GM12878 (cell line): ENCODE results near the gene NDEL1. TPM values are rescaled to one million over a fixed set of nuclear protein-coding genes. Genes with fewer than 3 reads are reported as not detected.

Experiments
- ATAC-seq: fragments of 200-7000 bp; cut with Tn5 transposase; 3 replicates; pipeline ENCODE4 v1.9.1; 2020; ENCODE audit warnings: mild to moderate bottlenecking, moderate library complexity
- BruUV-seq: library from RNA; stranded (reverse); fragments of 400-500 nt; replicated peaks from 2 replicates; lab custom pipeline; 2021; lab: Mats Ljungman, UMichigan
- CTCF ChIA-PET: fragments of 300-600 bp; sonication (Branson Sonifier 250); formaldehyde crosslinking; extraction: SDS; loops from one replicate; lab custom pipeline; 2021; ENCODE audit warnings: inconsistent platforms; lab: Yijun Ruan, JAX
- POLR2A ChIA-PET: fragments of 350-600 bp; formaldehyde crosslinking; extraction: SDS; loops from one replicate; lab custom pipeline; 2021; ENCODE audit warnings: inconsistent platforms; lab: Charles Lee
- RAD21 ChIA-PET: fragments of 300-600 bp; sonication (Branson Sonifier 250); formaldehyde crosslinking; loops from one replicate; lab custom pipeline; 2023; ENCODE audit warnings: antibody characterized with exemption; ENCODE audit not compliant: unreplicated experiment; lab: Charles Lee
- SMC1A ChIA-PET: fragments of 300-600 bp; sonication (Branson Sonifier 250); formaldehyde crosslinking; loops from one replicate; lab custom pipeline; 2023; ENCODE audit not compliant: unreplicated experiment, uncharacterized antibody; lab: Charles Lee
- DNase-seq: peaks from one replicate; pipeline ENCODE4 v3.0.0-alpha.2; 2011; ENCODE audit warnings: low read depth, low spot score
- FAIRE-seq: peaks from 3 replicates; lab custom pipeline; 2011; peaks lifted over from hg19 to GRCh38; lab: Jason Lieb, UNC
- H2AFZ ChIP-seq: 2 replicates; pipeline ENCODE4 v1.6.0; 2011; ENCODE audit warnings: low read depth, low read length, control low read depth; ENCODE audit not compliant: control insufficient read depth
- H3K27ac ChIP-seq: 2 replicates; pipeline ENCODE4 v1.5.1; 2011; ENCODE audit warnings: control low read depth; ENCODE audit not compliant: control insufficient read depth, insufficient read depth
- H3K27me3 ChIP-seq, 2 experiments: replicated peaks in 1 of 2; 2 replicates each; pipeline versions ENCODE4 v1.6.0 to v1.6.1; 2011; ENCODE audit warnings: low read length in 1 of 2; ENCODE audit not compliant: control insufficient read depth in 2 of 2, insufficient read depth in 2 of 2
- H3K36me3 ChIP-seq, 2 experiments: 2 replicates each; pipeline ENCODE4 v1.5.1; 2011; ENCODE audit warnings: low read length in 1 of 2; ENCODE audit not compliant: control insufficient read depth in 2 of 2, insufficient read depth in 2 of 2
- H3K4me1 ChIP-seq: 2 replicates; pipeline ENCODE4 v1.6.1; 2011; ENCODE audit warnings: mild to moderate bottlenecking, low read length, moderate library complexity, mixed read lengths; ENCODE audit not compliant: control insufficient read depth, insufficient read depth
- H3K4me2 ChIP-seq: 2 replicates; pipeline ENCODE4 v1.6.0; 2011; ENCODE audit warnings: control low read depth; ENCODE audit not compliant: control insufficient read depth, insufficient read depth
- H3K4me3 ChIP-seq: fragments of 200-600 bp; sonication (generic); 2 replicates; pipeline ENCODE4 v1.5.1; 2016
- H3K79me2 ChIP-seq: 2 replicates; pipeline ENCODE4 v1.6.0; 2011; ENCODE audit warnings: low read length; ENCODE audit not compliant: control insufficient read depth, insufficient read depth
- H3K9ac ChIP-seq: 2 replicates; pipeline ENCODE4 v1.8.0; 2011; ENCODE audit warnings: low read length, control low read depth, mixed read lengths; ENCODE audit not compliant: control insufficient read depth, insufficient read depth
- H3K9me3 ChIP-seq: replicated peaks from 3 replicates; pipeline ENCODE4 v1.5.1; 2011; ENCODE audit warnings: mild to moderate bottlenecking, low read length; ENCODE audit not compliant: control insufficient read depth, insufficient read depth
- H4K20me1 ChIP-seq: 2 replicates; pipeline ENCODE4 v1.6.0; 2011; ENCODE audit not compliant: control insufficient read depth, insufficient read depth
- BCL3 ChIP-seq: IDR thresholded peaks from 2 replicates; pipeline ENCODE4 v1.6.1; 2011; ENCODE audit warnings: borderline replicate concordance, low read depth, mild to moderate bottlenecking, moderate library complexity, low read length; ENCODE audit not compliant: insufficient read depth, poor library complexity, severe bottlenecking
- CHD1 ChIP-seq: IDR thresholded peaks from 2 replicates; pipeline ENCODE4 v1.6.1; 2012; ENCODE audit warnings: low read depth, low read length, improper control_type of control experiment
- EED ChIP-seq: sonication (generic); IDR thresholded peaks from 2 replicates; pipeline ENCODE4 v1.6.1; 2016; ENCODE audit warnings: antibody characterized with exemption, low read depth
- EZH2 ChIP-seq: IDR thresholded peaks from 2 replicates; pipeline ENCODE4 v1.6.1; 2012; ENCODE audit warnings: low read depth, mild to moderate bottlenecking, control low read depth, inconsistent platforms, low read length, borderline replicate concordance; ENCODE audit not compliant: control insufficient read depth
- GATAD2B ChIP-seq: fragments of 450-650 bp; conservative IDR thresholded peaks from 2 replicates; pipeline ENCODE4 v1.6.1; 2017; ENCODE audit warnings: low read depth, mild to moderate bottlenecking, moderate library complexity
- IKZF1 ChIP-seq: fragments of 450-650 bp; conservative IDR thresholded peaks from 2 replicates; pipeline ENCODE4 v1.6.1; 2017; ENCODE audit warnings: antibody characterized with exemption, mild to moderate bottlenecking
- KDM1A ChIP-seq: fragments of 200-600 bp; sonication (generic); IDR thresholded peaks from 2 replicates; pipeline ENCODE4 v1.6.1; 2016; ENCODE audit warnings: borderline replicate concordance
- NFXL1 ChIP-seq: fragments of 450-650 bp; IDR thresholded peaks from 2 replicates; pipeline ENCODE4 v1.6.1; 2017; ENCODE audit warnings: antibody characterized with exemption, mild to moderate bottlenecking, borderline replicate concordance
- RELA ChIP-seq: fragments of 450-650 bp; IDR thresholded peaks from 2 replicates; pipeline ENCODE4 v1.8.0; 2014; ENCODE audit warnings: borderline replicate concordance; ENCODE audit not compliant: partially characterized antibody
- RUNX3 ChIP-seq: IDR thresholded peaks from 2 replicates; pipeline ENCODE4 v1.6.1; 2012; ENCODE audit warnings: low read length, inconsistent platforms
- SREBF2 ChIP-seq: IDR thresholded peaks from 2 replicates; pipeline ENCODE4 v1.6.1; 2012; ENCODE audit warnings: mild to moderate bottlenecking, low read length
- STAT1 ChIP-seq: fragments of 450-650 bp; conservative IDR thresholded peaks from 2 replicates; pipeline ENCODE4 v1.6.1; 2014; ENCODE audit warnings: antibody characterized with exemption, mild to moderate bottlenecking
- TCF12 ChIP-seq: IDR thresholded peaks from 2 replicates; pipeline ENCODE4 v1.6.1; 2011; ENCODE audit warnings: low read depth, mild to moderate bottlenecking, low read length
- TCF3 ChIP-seq: IDR thresholded peaks from 2 replicates; pipeline ENCODE4 v1.6.1; 2012; ENCODE audit warnings: low read depth, mild to moderate bottlenecking, low read length, borderline replicate concordance; ENCODE audit not compliant: insufficient read depth
- ZNF274 ChIP-seq: IDR thresholded peaks from one replicate; pipeline ENCODE4 v1.8.0; 2011; ENCODE audit not compliant: insufficient read length, insufficient read depth
- ZNF384 ChIP-seq: IDR thresholded peaks from 2 replicates; pipeline ENCODE4 v1.6.1; 2012; ENCODE audit warnings: low read depth, mild to moderate bottlenecking, low read length, improper control_type of control experiment, borderline replicate concordance
- WGBS: methylation state at CpG from one replicate; pipeline ENCODE4 v1.1.6; 2016; ENCODE audit warnings: low lambda C conversion rate; ENCODE audit not compliant: insufficient replicate concordance, insufficient coverage; ENCODE audit errors: missing lambda C conversion rate; 5-methylcytosine and 5-hydroxymethylcytosine counted together
- in situ Hi-C: fragments of 300-500 bp; cut with MboI; formaldehyde crosslinking; loops from 9 replicates; pipeline ENCODE4 v1.14.3; 2018; ENCODE audit warnings: mixed read lengths
- intact Hi-C: fragments of 100-400 bp; cut with micrococcal nuclease; formaldehyde crosslinking; loops from one replicate; pipeline ENCODE4 v1.14.2; 2022; ENCODE audit not compliant: unreplicated experiment
- polyA plus RNA-seq, 11 experiments: library from polyadenylated mRNA; depleted of rRNA in 4 of 11; unstranded in 6 of 11; stranded (reverse) in 5 of 11; fragments of >200 nt; fragmentation: Nextera tagmentation in 4 of 11; fragmentation: Illumina TruSeq in 1 of 11; extraction: Ambion mirVana in 4 of 11; extraction: Trizol in 1 of 11; gene quantifications; 1 replicate in 1 of 11; 2 replicates in 10 of 11; pipeline versions ENCODE4 v1.2.1 to v1.2.3, GENCODE V29; 2011 to 2016; ENCODE audit warnings: inconsistent platforms in 2 of 11, missing spikeins in 2 of 11, low read depth in 1 of 11
- total RNA-seq, 4 experiments: library from RNA; depleted of rRNA in 3 of 4; stranded (reverse); fragments of >200 nt in 3 of 4; fragmentation: Illumina TruSeq in 1 of 4; extraction: Trizol in 1 of 4; gene quantifications; 2 replicates each; pipeline versions ENCODE4 v1.2.1 to v1.2.3, GENCODE V29; 2013 to 2021
- TF ChIP-seq, protein P1 (sequence below): fragments of 450-650 bp; IDR thresholded peaks from 2 replicates; pipeline ENCODE4 v1.6.1; 2017; ENCODE audit warnings: borderline replicate concordance

NDEL1 gene
- total and polyA plus RNA-seq, 10 of the 15 experiments (the other 5 are each of a cell fraction or from before 2014, with no cell fraction given), result 0.72 to 41.5 (median 29.9) TPM

- no peak for TF ChIP-seq STAT1
- TF ChIP-seq, all 136 proteins: peak for 0
These were observed 68.1 kb downstream of the NDEL1 start (continued) for GRCh38 chr17:8503807-8504206.

DNA sequence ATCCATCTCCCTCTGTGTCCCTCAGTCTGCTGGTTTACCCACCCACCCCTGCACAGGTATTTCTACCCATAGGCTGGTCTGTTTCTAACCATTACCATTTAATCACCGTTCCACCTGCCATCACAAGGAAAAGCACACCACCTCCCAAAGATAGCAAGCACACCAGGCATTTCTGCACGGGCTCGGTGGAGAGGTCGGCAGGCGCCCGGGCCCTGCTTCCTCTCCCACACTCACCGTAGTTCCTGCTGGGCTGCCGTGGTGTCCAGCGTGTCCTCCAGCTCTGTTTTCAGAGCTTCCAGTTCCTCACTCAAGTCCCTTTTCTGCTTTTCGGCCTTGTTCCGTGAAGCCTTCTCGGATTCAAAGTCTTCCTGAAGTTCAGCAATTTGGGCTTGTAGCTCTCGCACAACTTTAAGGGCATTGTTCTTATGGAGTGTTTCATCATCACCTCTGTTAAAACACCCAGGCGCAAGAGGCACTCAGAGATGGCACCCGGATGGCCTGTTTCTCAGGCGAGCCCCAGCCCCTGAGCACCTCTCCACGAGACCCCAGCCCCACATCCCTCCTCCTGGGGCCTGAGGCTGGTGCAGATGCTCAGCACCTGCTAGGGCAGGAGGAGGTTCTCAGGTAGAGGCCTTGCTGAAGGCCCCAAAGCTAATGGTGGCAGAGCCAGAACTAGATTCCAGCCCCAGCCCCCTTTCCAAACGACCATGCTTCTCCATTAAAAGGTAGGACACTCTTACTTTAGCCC, 69.0 kb downstream of the NDEL1 start:
- Histone ChIP-seq H3K27me3 (no peaks in the 10 kb centered on the region; a peak in 1 of 4 replicates), H3K79me2 (no peaks in the 10 kb centered on the region), H3K4me3 (no peak overlapping the region), H3K9me3 (no peaks in the 10 kb centered on the region), H3K36me3 (no peaks in the 10 kb centered on the region), H4K20me1 (no peaks in the 10 kb centered on the region), H3K9ac (no peak overlapping the region), H2AFZ (no peak overlapping the region), H3K4me2 (no peak overlapping the region), H3K27ac (no peak overlapping the region), H3K4me1 (no peaks in the 10 kb centered on the region)
- intact Hi-C loops, result no loop called here
- TF ChIP-seq CHD1 (no peak), TCF3 (no peak), SREBF2 (no peak), STAT1 (no peak), EED (no peak), EZH2 (no peak), IKZF1 (no peak), RUNX3 (no peak), ZNF274 (no peak), KDM1A (no peak), NFXL1 (no peak), ZNF384 (no peak), RELA (no peak), BCL3 (no peak), TCF12 (no peak), GATAD2B (no peak)
- TF ChIP-seq, protein P1, sequence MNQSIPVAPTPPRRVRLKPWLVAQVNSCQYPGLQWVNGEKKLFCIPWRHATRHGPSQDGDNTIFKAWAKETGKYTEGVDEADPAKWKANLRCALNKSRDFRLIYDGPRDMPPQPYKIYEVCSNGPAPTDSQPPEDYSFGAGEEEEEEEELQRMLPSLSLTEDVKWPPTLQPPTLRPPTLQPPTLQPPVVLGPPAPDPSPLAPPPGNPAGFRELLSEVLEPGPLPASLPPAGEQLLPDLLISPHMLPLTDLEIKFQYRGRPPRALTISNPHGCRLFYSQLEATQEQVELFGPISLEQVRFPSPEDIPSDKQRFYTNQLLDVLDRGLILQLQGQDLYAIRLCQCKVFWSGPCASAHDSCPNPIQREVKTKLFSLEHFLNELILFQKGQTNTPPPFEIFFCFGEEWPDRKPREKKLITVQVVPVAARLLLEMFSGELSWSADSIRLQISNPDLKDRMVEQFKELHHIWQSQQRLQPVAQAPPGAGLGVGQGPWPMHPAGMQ, result no peak
- ChIA-PET CTCF (no interaction called here), POLR2A (no interaction called here), RAD21 (no interaction called here), SMC1A (no interaction called here)
- ATAC-seq (no peak), FAIRE-seq (no peak), DNase-seq (no peak)
- in situ Hi-C loops, result no loop called here
- 49% methylated on average over 18 of the region's 18 CpGs for WGBS
- BruUV-seq, result no TSS peak
